Femur (tissue), 1 donor: ENCODE results near the gene GCAT.
A peak's percentile ranks its signal among the peaks of the same experiment; 100 is the strongest.

Source experiments
- DNase-seq: peaks from one replicate; pipeline ENCODE4 v3.0.0-alpha.2; 2017

The GCAT gene

DNA sequence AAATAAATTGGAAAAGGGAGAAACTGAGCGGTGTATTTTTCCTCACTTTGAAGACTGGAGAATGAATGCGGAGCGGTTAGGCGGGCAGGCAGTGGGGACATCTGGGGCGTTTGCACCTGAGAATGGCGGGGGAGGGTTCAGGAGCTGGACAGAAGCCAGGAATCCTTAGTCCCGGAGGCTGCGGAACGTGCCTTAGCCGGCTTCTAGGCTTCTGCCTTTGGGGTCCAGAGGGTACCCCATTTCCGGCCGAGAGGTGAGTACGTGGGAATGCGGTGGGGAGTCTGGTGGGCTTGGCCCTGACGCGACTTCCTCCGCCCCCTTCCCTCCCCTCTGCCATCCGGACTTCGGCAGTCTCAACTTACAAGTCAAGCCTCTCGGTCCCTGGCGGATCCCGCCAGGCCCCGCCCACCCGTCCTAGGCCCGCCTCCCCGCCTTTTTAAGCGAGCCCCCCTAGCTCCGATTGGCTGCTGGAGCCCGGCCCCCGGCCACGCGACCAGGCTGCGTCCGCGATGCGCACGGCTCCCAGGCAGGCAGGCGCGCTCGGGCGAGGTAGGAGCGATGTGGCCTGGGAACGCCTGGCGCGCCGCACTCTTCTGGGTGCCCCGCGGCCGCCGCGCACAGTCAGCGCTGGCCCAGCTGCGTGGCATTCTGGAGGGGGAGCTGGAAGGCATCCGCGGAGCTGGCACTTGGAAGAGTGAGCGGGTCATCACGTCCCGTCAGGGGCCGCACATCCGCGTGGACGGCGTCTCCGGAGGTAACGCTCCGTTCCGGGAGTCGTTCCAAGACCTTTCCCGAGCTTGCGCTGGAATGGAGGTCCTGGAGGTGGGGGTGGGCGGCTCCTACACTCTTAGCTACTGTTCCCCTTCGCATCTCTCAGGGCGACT is at the start of gene GCAT:
TSS of gene GCAT (plus strand) at position 525 of the 884 bp plus-strand sequence. CDS start at position 559, 34 bp downstream.
- DNase-seq: peak; percentile 98

DNA sequence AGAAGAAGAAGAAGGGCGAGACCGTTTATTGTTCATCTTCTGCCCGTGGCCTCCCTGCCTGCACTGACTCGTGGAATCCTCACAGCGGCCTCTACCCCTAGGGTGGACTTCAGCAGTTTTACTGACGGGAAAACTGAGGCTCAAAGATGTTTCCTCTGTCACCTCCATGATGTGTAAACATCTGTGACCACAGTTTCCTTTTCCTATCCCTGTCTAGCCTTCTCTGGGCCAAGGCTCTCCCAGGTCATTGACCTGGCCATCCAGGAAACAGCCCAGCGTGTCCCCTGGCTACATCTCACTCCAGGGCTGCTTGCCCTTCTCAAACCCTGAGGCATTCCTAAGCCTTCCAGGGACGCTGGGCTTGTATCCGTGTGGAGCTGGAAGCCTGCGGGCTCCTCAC is 49.0 kb upstream of the GCAT start:
- DNase-seq: no peak

DNA sequence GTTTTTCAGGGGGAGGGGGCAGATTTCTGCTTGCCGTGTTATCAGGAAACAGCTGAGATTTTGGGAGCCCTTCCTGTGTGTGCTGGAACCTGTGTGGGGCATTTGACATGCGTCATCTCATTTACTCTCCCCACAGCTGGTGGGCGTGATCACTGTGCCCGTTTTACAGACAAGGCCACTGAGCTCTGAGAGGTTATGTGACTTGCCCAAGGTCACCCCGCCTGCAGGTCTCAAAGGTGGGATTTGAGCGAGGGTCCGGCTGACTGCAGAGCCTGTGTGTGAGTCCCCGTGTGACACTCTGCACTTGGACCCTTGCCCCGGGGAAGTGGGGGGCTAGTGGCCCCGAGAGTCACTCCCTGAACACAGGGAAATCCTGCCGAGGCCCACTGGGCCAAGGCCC is 48.5 kb upstream of the GCAT start:
- no peak for DNase-seq

DNA sequence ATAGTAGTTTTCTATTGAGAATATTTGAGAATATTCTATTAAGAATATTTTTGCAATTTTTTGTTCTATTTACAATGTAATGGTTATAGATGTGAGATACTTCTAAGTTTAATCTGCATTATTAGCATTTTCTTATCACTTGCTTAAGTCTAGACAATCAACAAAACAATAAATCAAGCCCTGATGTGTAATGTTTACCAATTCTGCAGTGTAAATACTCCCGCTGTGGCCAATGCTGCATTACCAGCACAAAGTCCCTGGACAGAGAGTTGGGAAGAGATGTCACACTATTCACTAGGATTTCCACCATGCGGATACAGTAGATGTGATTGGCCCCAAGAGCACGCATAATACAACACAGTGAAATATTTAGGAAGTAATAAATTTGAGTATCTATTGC is 47.6 kb upstream of the GCAT start:
- no peak for DNase-seq

DNA sequence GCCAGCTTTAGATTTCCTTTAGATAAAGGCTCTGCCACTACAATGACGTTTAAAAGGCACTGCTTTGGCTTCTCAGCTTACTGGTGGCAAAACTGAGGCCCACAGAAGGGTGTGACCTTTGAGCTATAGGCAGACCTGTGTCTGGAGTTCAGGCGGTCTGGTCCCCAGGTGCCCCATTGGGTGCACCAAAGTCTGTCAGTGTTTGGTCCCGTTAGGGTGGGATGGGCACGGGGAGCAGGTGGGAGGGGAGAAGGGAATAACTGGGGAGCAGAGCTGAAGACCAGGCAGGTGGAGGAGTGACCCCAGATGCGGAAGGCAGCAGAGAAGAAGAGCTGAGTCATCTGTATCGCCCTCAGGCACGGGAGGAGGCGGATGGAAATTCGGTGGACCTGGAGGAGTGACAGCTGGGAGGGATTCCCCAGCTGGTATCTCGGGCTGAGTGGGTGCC is 45.3 kb upstream of the GCAT start:
- no peak for DNase-seq

DNA sequence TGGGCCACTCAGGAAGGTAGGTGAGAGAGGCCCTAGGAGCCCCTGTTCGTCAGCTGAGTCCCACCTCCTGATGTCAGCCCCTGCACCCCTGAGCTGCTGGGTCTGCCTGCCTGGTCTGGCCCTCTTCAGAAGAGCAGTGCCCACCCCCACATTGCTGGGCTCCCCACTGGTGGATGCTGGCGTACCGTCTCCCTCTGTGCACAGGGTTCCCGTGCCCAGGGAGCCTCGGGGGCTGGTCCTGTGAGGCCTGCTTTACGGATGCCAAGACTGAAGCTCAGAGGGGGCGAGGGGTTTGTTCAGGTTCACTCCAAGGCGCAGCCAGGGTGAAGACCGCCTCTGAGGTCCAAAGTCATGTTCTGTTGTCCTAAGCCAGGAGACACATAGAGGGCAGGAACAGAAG is 44.7 kb upstream of the GCAT start:
- no peak for DNase-seq

DNA sequence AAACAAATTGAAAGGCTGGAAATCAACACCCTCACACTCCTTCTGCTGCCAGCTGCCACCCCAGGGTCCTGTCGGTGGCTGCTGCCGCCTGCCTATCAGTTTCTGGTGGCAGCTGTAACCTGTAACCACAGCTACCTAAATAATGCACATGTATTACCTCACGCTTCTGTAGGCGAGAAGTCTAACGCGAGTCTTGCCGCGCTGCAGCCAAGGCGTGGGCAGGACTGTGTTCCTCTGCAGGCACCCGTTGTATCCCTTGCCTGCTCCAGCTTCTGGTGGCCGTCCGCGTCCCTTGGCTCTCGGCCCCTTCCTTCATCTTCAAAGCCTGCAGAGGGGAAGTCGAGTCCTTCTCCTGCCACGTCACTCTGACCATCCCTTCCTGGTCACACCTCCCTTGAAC is 44.1 kb upstream of the GCAT start:
- no peak for DNase-seq

DNA sequence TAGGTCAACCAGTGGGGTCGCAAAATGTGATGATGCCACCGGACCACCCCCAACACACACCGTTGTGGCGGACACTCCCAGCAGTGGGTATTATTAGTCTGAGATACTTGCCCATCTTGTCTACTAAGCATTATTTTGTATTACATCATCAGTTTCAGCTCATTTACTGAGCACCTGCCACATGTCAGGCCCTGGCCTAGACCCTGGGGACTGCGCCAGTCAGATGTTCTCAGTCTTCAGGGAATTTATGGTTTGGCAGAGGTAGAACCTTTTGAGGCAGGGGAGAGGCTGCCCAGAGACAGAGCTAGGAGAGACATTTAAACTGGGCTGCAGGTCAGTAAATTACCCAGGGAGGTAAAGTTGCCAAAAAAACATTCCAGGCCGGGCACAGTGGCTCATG is 43.1 kb upstream of the GCAT start:
- DNase-seq: no peak

DNA sequence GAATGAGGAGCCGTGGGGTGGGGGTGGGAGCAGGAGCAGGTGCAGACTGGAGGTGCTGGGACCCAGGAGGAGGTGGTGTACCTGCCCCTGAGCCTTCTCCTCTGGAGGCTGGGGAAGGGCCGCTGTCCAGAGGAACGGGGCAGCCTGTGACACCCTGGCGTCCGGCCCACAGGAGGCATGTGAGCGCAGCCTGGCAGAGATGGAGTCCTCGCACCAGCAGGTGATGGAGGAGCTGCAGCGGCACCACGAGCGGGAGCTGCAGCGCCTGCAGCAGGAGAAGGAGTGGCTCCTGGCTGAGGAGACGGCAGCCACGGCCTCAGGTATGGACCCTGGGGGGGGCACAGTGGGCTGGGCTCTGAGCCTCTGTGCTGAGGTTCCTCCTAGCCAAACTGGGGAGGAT is 42.2 kb upstream of the GCAT start:
- DNase-seq: no peak

DNA sequence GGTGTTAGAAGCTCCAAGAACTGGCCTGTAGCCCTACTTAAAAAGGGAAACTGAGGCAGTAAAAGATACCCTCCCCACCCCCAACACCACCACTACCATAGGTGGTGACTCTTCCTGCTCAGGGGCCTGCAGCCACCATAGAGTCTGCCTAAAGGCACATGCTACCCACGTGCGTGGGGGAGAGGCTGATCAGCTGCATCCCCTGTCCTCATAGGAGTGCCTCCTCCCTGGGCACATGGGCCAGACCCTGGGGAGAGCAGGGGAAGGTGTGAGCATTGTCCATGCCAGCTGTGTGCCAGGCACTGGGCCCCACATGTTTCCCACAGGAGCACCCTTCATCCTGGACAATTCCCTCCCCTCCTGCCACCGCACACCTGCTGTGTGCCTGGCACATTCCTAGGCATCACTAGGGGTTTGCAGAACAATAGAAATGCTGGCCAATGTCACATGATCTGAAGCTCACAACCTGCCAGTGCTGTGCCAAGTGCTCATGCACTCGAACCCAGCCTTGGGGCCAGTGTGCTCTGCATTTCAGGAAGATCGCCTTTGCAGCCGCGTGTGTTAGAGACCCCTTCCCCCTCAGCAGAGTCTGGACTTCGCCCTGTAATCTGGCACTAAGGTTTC is 41.7 kb upstream of the GCAT start:
- DNase-seq: no peak

DNA sequence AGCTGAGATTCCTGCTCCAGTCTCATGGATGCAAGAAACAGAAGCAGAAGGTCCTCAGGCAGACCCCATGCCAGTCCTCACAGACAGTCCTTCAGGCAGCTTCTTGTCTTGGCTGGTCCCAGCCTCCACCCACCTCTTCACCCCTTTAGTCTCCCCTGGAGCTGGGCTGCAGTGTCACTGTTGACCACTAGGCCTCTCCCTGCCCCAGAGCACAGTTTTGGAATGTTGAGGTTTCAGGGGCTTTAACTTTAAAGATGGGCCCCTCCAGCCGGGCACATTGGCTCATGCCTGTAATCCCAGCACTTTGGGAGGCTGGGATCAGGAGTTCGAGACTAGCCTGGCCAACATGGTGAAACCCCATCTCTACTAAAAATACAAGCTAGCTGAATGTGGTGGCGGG is 39.5 kb upstream of the GCAT start:
- DNase-seq: no peak

DNA sequence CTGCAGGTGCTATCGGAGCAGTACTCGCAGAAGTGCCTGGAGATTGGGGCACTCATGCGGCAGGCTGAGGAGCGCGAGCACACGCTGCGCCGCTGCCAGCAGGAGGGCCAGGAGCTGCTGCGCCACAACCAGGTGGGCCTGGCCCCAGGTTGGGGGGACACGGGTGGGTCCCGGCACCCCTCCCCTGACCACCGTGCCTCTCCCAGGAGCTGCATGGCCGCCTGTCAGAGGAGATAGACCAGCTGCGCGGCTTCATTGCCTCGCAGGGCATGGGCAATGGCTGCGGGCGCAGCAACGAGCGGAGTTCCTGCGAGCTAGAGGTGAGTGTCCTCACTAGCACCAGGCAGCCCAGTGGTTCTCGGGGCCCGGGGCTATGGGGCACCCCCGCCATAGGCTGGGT is 38.7 kb upstream of the GCAT start:
- DNase-seq: no peak

DNA sequence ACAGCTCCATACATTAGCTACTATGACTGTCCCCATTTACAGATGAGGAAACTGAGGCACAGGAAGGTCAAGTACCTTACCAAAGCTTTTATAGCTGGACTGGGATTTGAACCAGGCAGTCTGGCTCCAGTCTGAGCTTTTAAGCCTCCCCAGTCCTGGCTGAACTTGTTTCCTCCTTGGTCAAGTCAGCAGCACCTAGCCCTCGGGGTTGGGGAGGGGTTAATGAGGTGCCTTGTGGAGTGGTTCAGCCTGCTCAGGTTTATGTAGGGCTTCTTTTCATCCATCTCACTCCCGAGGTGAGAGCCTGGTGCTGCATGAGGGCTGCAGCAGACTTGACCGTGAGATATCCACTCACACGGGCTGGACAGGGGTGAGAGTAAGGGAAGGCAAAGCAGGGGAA is 36.7 kb upstream of the GCAT start:
- no peak for DNase-seq

DNA sequence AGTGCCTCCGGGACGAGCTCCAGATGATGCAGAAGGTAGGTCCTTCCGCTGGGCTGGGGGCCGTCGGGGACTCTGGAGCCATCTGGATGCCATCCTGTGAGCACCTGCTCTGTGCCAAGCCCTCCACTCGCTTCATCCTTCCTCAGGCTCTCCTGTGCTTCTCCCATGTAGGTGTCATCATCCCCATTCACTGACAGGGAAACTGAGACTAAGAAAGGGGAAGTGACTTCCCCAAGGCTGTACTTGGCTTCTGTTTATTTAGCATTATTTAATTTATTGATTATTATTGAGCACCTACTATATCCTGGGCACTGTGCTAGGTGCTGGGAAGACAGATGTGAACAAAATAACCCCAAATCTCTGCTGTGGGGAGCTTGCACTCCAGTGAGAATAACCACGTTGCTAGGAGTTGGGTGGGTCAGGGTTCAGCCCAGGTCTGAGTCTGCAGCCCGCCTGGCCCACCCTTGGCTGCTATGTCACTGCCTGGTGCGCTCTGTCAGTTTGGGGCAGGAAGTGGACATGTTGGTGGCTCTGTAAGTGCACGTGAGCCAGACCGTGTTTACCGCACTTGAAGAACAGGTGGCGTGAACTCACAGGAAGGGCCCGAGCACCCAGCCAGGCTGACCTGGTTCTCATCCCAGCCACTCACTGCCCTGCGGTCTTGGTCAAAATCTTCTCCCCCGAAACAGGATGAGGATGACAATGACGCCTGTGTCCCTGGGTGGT is 35.9 kb upstream of the GCAT start:
- DNase-seq: no peak

DNA sequence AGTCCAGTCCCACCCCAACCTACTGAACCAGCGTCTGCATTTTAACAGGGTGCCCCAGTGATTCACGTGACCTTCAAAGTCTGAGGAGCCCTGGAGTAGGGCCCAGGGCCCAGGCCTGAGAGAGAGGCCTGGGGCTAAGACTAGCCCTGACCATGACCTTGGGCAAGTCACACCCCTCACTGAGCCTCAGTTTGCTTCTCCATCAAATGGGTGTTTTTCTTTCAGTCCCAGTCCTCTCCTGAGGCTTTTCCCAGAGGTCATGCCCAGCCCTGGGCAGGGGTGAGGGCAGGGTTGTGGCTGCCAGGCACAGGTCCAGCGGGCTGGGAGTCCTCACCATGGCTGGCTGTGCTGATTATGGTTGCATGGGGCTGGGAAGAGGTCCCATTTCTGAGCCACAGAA is 33.0 kb upstream of the GCAT start:
- DNase-seq: no peak

DNA sequence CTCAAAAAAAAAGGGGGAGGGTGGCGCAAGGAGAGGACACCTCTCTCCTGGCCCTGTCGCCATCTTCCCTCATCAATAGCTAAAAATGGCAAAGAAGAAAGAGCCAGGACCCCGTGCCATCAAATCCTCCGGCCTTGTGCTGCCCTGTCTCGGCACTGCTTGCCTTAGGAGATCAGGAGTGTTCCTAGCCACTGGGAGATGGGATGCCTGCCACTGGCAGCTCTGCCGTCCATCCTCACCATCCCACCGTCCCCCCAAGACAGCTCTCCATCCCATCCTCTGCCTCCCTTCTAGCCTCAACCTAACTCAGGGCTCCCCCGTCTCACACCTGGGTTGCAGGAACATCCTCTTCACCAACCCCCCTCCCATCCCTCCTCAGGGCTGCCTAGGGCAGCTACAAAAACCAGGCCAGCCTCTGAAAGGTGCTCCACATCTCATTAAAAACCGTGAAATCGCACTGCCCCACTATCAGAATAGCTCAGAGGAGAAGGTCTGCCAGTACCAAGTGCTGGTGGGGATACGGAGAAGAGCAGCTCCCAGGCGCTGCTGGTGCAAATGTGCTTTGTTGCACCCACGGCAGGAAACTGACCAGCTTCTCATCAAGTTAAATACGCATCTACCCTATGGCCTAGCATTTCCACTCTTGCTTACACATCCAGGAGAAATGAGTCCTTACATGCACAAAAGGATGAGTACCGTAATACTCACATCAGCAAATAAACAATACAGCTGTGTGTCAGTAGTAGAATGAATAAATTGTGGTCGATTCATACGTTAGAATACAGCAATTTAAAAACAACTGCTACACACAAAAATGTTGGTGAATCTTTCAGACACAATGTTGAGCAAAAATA is 31.7 kb upstream of the GCAT start:
- DNase-seq: no peak

DNA sequence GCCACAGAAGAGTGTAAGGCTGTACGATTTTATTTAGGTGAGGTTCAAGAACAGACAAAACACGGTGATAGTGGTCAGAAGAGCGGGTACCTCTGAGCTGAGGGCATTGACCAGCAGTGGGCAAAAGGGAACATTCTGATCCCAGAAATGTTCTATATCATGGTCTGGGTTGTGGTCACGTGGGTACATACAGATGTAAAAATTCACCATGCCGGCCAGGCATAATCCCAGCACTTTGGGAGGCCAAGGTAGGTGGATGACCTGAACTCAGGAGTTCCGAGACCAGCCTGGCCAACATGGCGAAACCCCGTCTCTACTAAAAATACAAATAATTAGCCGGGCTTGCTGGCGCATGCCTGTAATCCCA is 31.1 kb upstream of the GCAT start:
- no peak for DNase-seq

DNA sequence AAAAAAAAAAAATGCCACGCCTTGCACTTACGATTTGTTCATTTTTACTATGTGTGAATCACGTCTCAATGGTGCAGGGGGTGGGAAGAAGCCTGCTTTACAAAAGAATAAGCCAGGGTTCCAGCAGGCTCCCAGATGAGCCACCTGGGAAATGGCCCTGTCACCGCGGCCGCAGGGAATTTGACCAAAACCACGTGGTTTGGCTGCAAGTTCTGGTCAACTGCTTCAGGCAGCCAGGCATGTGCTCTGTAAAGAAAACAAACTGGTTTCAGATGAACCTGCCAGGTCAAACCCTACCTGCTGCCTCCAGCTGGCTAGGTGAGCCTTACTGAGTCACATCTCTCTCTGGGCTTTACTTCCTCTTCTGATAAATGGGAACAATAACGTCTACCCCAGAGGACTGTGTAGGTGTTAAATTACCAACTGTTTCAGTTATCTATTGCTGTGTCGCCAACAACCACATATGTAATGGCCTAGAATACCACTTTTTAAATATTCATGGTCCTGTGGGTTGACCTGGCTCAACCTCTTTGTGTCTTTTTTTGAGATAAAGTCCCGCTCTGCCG is 30.5 kb upstream of the GCAT start:
- DNase-seq: no peak

DNA sequence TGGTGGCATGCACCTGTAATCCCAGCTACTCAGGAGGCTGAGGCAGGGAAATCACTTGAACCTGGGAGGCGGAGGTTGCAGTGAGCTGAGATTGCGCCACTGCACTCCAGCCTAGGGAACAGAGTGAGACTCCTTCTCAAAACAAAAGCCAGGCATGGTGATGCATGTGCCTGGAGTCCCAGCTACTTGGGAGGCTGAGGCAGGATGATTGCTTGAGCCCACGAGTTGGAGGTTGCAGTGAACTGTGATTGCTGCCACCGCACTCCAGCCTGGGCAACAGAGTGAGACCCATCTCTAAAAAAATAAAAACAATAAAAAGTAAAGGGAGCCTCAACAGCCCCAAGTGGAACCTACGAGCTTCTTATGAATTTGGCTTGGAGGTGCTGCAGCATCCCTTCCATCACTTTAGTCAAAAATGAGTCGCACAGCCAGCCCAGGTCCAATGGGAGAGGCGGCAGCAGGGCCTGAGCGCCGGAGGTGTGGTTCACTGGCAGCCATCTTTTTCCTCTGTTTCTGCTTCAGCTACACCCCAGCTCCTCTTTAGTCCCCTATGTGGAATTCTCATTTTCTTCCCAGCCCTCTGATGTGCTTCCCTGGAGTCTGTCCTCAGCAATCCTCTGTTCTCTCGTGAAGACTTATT is 29.2 kb upstream of the GCAT start:
- DNase-seq: no peak

DNA sequence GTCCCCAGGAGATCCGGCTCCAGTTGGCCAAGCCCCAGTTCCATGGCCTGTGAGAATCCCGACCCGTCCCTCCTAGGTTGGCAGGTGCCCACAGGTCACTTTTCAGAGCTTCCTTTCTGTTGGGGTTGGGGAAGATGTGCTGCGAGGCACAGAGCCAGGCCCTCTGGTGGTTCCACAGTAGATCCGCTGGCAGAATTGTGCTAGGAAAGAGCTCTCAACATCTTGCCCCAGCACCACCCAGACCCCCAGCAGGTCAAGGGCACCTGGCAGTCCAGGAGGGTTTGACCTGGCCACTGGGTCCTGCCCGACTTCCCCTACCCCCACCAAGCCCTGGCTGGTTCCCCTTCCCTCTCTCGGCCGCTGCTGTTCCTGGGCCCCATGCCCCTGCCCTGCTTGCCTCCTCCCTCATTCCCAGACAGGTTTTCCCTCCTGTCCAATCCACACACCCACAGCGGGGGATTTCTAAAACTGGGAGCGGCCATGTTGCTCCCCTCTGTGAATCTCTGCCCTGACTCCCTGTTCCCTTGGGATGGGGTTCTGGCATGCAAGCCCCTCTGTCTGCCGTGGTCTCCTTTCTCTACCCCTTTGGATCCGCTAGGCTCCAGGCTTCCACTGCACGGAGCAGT is 26.2 kb upstream of the GCAT start:
- DNase-seq: no peak

DNA sequence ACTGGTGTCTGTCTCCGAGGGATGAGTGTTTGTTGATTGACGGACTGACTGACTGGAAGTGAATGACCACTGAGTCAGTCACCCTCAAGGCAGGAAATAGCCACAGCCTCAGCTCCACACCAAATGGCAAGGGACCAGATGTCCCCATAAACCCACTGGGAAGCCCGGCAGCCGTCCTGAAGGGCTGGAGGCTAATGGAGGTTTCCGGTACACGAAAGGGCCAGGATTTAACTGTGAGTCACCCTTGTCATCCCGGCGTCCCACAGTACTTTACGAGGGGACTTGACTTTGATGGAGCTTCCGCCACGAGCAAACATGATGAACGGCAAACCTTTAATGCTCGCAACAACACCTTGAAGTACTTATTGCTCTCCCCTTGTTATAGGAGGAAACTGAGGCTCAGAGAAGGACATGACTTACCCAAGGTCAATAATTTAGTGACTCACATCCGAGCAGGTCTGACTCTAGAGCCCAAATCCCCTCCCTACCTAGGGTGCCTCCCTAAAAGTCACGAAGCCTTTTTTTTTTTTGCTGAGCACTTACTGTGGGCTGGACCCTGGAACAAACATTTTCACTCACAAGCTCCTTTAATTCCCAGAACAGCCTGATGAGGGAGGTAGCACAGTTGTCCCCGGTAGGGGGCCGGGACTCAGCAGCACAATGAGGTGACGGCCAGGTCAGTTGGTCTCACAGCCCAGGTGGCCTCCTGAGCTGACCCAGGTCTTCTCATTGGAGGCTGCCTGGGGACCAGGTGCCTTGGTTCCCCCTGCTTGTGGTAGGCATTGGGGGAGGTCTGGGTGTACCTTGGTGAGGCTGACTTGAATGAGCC is 25.2 kb upstream of the GCAT start:
- DNase-seq: no peak
